ELR (cell line): ENCODE data around the gene NAT10.
A peak's percentile ranks its signal among the peaks of the same experiment; 100 is the strongest.

Source experiments
- DNase-seq: peaks from one replicate; pipeline ENCODE4 v3.0.0-alpha.2; 2015; ENCODE audit warnings: low read depth

NAT10 gene

DNA sequence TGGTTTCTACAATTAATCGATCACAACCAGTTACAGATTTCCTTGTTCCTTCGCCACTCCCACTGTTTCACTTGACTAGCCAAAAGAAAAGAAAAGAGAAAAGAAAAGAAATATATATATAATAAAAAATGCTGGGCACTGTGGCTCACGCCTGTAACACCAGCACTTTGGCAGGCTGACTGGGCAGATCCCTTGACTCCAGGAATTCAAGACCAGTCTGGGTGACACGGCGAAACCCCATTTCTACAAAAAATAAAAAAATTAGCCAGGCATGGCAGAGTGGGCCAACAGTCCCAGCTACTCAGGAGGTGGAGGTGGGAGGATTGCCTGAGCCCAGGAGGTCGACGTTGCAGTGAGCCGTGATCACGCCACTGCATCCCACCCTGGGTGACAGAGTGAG lies 83.8 kb downstream of the NAT10 start:
- no peak for DNase-seq

DNA sequence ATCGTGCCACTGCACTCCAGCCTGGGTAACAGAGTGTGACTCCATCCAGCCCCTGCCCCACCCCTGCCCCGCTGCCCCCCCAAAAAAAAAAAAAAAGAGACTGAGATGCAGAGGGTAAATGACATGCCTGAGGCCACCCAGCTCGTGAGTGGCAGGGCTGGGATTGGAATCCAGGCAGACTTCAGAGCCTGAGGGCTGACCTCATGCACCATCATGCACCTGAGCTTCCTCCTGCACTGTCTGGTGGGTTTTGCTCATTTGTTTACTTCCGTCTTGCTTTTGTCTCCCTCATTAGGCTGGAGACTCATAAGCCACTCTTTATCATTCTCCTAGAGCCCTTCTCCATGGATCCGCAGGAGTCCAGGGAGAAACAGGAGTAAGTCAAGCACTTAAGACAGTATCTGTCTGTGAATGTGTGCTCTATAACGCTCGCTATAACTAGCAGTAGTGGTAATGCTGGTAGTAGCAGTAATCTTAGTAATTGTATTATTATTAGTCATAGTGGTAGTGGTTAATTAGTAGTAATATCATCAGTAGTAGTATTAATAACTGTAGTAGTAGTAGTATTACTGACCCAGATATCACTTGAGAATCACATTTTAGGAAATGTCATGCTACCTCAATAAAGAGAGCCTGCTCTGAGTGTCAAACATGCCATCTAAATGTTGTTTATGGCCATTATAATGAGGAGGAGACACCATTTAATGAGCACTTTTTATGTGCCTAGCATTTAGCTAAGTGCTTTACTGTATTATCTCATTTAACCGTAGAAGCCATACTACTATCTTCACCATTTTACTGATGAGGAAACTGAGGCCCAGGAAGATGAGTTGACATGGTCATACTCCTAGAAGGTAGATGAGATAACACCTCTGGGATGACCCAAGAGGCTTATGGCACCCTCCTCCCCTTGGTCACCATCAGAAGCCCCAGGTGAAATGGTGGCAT lies 85.0 kb downstream of the NAT10 start:
- DNase-seq, result no peak

DNA sequence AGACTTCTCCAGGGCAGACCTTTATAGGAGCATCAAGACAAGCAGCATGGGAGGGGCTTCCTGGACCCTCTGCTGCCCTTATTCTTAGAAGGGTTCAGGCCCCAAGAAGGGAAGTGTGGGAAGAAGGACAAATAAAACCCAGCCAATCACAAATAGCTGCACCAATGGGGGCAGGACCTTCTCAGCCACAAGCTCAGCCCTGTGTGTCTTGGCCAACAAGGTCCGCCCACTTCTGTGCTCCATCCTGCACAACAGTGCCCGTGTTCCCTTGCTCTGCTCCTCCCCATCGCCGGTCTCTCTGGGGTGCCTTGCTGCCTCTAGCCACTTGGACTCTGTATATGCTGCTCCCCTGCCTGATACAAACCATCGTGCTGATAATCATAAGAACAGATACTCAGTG lies 86.1 kb downstream of the NAT10 start:
- no peak for DNase-seq

DNA sequence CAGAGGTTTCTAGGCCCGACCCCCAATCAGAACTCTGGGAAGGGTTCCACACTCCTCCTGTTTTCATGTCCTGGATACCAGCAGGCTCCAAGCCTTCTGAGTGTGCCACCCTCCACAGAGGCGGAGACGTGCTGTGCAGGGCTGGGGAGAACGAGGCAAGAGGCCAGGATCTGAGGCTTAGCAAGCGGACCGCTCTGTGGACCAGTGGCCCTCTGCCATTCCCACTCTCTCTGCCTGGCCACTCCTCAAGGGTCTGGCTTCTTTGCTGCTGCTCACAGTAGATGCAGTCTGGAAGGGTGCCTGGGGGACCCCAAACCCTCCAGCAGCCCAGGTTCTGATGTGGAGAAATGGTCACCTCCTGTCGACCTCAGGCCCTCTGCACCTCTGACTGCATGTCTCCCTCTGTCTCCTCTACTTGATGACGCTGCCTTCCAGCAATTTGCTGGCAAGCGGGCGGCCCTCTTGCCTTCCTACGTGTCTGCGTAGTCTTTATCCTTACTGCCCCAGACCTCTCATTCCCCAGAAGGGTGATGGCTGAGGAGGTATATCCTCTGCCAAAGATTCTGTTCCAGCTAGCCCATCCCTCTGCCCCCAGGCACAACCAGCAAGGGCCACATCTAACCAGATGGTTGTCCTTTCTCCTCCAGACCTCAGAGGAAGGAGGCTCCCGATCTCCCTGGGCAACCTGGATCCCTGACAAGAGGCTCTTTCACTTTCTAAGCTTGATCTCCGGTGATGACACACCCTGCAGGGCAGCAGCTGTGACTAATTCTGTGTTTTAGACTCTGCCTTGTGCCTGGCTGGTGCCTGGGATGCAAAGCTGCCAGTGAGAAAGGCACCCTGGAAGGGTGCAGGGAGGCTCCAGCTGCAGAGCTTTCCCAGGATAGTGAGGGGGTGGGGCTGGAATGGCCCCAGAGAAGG lies 87.3 kb downstream of the NAT10 start:
- peak; percentile 96 for DNase-seq

DNA sequence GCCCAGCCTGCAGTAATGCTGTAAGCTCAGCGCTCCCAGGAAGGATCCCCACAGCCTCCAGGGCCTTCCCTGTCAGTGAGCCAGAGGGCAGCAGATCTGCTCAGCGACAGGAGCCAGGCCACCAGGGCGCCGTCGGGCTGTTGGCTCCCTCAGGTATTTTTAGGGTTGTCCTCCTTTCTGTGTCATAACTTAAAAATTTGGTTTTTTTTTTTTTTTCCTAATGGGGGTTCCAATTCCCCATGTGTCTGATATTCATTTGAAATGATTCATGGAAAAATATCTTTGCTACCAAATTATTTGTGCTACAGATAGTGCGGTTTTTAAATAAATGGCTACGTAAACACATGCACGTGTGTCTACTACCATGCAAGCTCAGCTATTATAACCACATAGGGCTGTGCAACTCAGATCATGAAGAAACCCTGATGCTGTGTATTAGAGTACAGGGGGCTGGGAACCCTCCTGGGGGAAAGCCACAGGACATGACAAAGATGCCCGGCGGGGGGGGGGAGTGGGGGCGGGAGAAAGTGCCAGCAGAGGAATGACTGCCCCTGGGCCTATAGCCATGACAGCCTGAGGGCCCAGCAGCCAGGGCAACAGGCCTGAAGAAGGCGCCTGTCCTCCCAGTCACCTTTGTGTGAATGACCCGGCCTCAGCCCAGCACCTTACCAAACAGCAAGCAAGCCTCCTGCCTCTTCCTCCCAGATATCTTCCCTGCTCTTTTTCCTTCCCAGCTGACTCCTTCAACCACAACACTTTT lies 89.3 kb downstream of the NAT10 start:
- DNase-seq, result no peak
